DOHH2 (cell line): ENCODE data around the gene RNU2-1.

ENCODE experiments used
- CTCF ChIP-seq: fragments of 200-600 bp; sonication (generic); IDR thresholded peaks from one replicate; pipeline ENCODE4 v1.5.1; 2014; ENCODE audit warnings: antibody characterized with exemption, mild to moderate bottlenecking, low read depth, low read length; ENCODE audit not compliant: poor library complexity, severe bottlenecking
- EZH2phosphoT487 ChIP-seq: fragments of 200-600 bp; sonication (generic); IDR thresholded peaks from 2 replicates; pipeline ENCODE4 v1.6.1; 2017; ENCODE audit warnings: borderline replicate concordance, mild to moderate bottlenecking, antibody characterized with exemption, low read length, moderate library complexity, mixed read lengths

- TF ChIP-seq CTCF (no peak), EZH2phosphoT487 (no peak)
These were observed 13.9 kb downstream of the RNU2-1 start for GRCh38 chr17:43219746-43220380.
